Caco-2 (cell line): ENCODE data around the gene KCNH8. TPM values are rescaled to one million over a fixed set of nuclear protein-coding genes. Genes with fewer than 3 reads are reported as not detected.

Experiments used
- BruUV-seq: library from RNA; stranded (reverse); fragments of 400-500 nt; replicated peaks from 2 replicates; lab custom pipeline; 2021; lab: Mats Ljungman, UMichigan
- CTCF ChIA-PET: fragments of 300-600 bp; sonication (Branson Sonifier 250); formaldehyde crosslinking; loops from one replicate; lab custom pipeline; 2022; ENCODE audit warnings: antibody characterized with exemption; lab: Charles Lee
- POLR2A ChIA-PET: fragments of 300-600 bp; sonication (Branson Sonifier 250); formaldehyde crosslinking; loops from one replicate; lab custom pipeline; 2022; ENCODE audit warnings: antibody characterized with exemption; lab: Charles Lee
- DNase-seq, 2 experiments: peaks; one replicate each; pipeline versions ENCODE4 v3.0.0 to v3.0.0-alpha.2; 2020 to 2022
- H3K27me3 ChIP-seq: replicated peaks from 2 replicates; pipeline ENCODE4 v1.6.0; 2011; ENCODE audit warnings: low read length; ENCODE audit not compliant: control insufficient read depth, insufficient read depth
- H3K36me3 ChIP-seq: 2 replicates; pipeline ENCODE4 v1.5.1; 2011; ENCODE audit warnings: low read length; ENCODE audit not compliant: control insufficient read depth, insufficient read depth
- H3K4me1 ChIP-seq: fragments of 250-450 bp; sonication (Bioruptor Pico); 2 replicates; pipeline ENCODE4 v1.5.1; 2020; ENCODE audit warnings: mild to moderate bottlenecking
- H3K4me3 ChIP-seq: 2 replicates; pipeline ENCODE4 v1.5.1; 2011; ENCODE audit warnings: low read depth, mild to moderate bottlenecking, control low read depth, low read length
- H3K9me3 ChIP-seq: fragments of 250-450 bp; sonication (Bioruptor Pico); 2 replicates; pipeline ENCODE4 v1.5.1; 2020; ENCODE audit warnings: mild to moderate bottlenecking, moderate library complexity
- H3K27ac Mint-ChIP-seq: one replicate; pipeline ENCODE4 v1.8.0; 2022; ENCODE audit warnings: mixed read lengths; ENCODE audit not compliant: unreplicated experiment
- H3K27me3 Mint-ChIP-seq: one replicate; pipeline ENCODE4 v1.8.0; 2022; ENCODE audit warnings: mixed read lengths; ENCODE audit not compliant: insufficient read depth, unreplicated experiment
- H3K36me3 Mint-ChIP-seq: one replicate; pipeline ENCODE4 v1.8.0; 2022; ENCODE audit warnings: mild to moderate bottlenecking, mixed read lengths; ENCODE audit not compliant: insufficient read depth, unreplicated experiment
- H3K4me1 Mint-ChIP-seq: one replicate; pipeline ENCODE4 v1.8.0; 2022; ENCODE audit warnings: low read depth, mixed read lengths; ENCODE audit not compliant: unreplicated experiment
- H3K4me3 Mint-ChIP-seq: one replicate; pipeline ENCODE4 v1.8.0; 2022; ENCODE audit warnings: mild to moderate bottlenecking, moderate library complexity, mixed read lengths; ENCODE audit not compliant: unreplicated experiment
- H3K9me3 Mint-ChIP-seq: one replicate; pipeline ENCODE4 v1.8.0; 2022; ENCODE audit warnings: mixed read lengths; ENCODE audit not compliant: unreplicated experiment
- CTCF ChIP-seq, 2 experiments: fragments of 200-600 bp in 1 of 2; IDR thresholded peaks; 1 replicate in 1 of 2; 2 replicates in 1 of 2; pipeline versions ENCODE4 v1.5.1 to v1.8.0; 2011 to 2022; ENCODE audit warnings: antibody characterized with exemption in 1 of 2, control low read depth in 1 of 2, inconsistent platforms in 1 of 2, low read depth in 1 of 2, low read length in 1 of 2, mild to moderate bottlenecking in 1 of 2, moderate library complexity in 1 of 2; ENCODE audit not compliant: insufficient read depth in 1 of 2, severe bottlenecking in 1 of 2, unreplicated experiment in 1 of 2
- intact Hi-C: fragments of 100-400 bp; cut with micrococcal nuclease; formaldehyde crosslinking; loops from one replicate; pipeline ENCODE4 v1.10.0; 2022; ENCODE audit not compliant: unreplicated experiment
- total RNA-seq: library from RNA; stranded (reverse); gene quantifications from 2 replicates; pipeline ENCODE4 v1.2.3, GENCODE V29; 2022

KCNH8 gene
- total RNA-seq, 1 experiment from 2014 or later: 0.07 TPM

- POLR2A ChIA-PET: no interaction called here
- Histone ChIP-seq H3K4me1 (no peaks in the 10 kb centered on the region), H3K27me3 (no peaks in the 10 kb centered on the region), H3K4me3 (no peak overlapping the region), H3K9me3 (no peaks in the 10 kb centered on the region), H3K36me3 (no peaks in the 10 kb centered on the region)
- Mint-ChIP-seq H3K27ac (no peak overlapping the region), H3K9me3 (no peaks in the 10 kb centered on the region), H3K4me1 (no peaks in the 10 kb centered on the region), H3K27me3 (no peaks in the 10 kb centered on the region), H3K36me3 (no peaks in the 10 kb centered on the region), H3K4me3 (no peak overlapping the region)
- intact Hi-C loops: no loop called here
- CTCF ChIA-PET: no interaction called here
- no peak for DNase-seq
- TF ChIP-seq CTCF (IDR thresholded peaks at IDR 0.05; ENCODE audit: insufficient read depth in 1 of 2, low read depth in 1 of 2, low read length in 1 of 2, severe bottlenecking in 1 of 2, unreplicated experiment in 1 of 2): no peak
- BruUV-seq: no TSS peak
Observed at GRCh38 chr3:19159966-19160635, 11.8 kb downstream of the KCNH8 start.

GRCh38 chr3:19165654-19166053 is 17.3 kb downstream of the KCNH8 start:
- Histone ChIP-seq H3K36me3 (no peaks in the 10 kb centered on the region), H3K9me3 (no peaks in the 10 kb centered on the region), H3K27me3 (no peaks in the 10 kb centered on the region), H3K4me3 (no peak overlapping the region), H3K4me1 (no peaks in the 10 kb centered on the region)
- POLR2A ChIA-PET: no interaction called here
- Mint-ChIP-seq H3K27me3 (no peaks in the 10 kb centered on the region), H3K27ac (no peak overlapping the region), H3K9me3 (no peaks in the 10 kb centered on the region), H3K4me3 (no peak overlapping the region), H3K36me3 (no peaks in the 10 kb centered on the region), H3K4me1 (no peaks in the 10 kb centered on the region)
- intact Hi-C loops: no loop called here
- BruUV-seq: no TSS peak
- DNase-seq: no peak
- CTCF ChIA-PET: no interaction called here
- TF ChIP-seq CTCF (IDR thresholded peaks at IDR 0.05; ENCODE audit: insufficient read depth in 1 of 2, low read depth in 1 of 2, low read length in 1 of 2, severe bottlenecking in 1 of 2, unreplicated experiment in 1 of 2): no peak

- no peak overlapping the region for H3K4me3 Mint-ChIP-seq
- no peak for DNase-seq
- no peak overlapping the region for H3K27ac Mint-ChIP-seq
- H3K4me1 ChIP-seq: no peaks in the 10 kb centered on the region
- no peaks in the 10 kb centered on the region for H3K27me3 ChIP-seq
- ChIA-PET CTCF (no interaction called here), POLR2A (no interaction called here)
- no TSS peak for BruUV-seq
- H3K4me1 Mint-ChIP-seq: no peaks in the 10 kb centered on the region
- no peak for TF ChIP-seq CTCF (IDR thresholded peaks at IDR 0.05; ENCODE audit: insufficient read depth in 1 of 2, low read depth in 1 of 2, low read length in 1 of 2, severe bottlenecking in 1 of 2, unreplicated experiment in 1 of 2)
- no peaks in the 10 kb centered on the region for H3K9me3 Mint-ChIP-seq
- H3K9me3 ChIP-seq: no peaks in the 10 kb centered on the region
- H3K36me3 ChIP-seq: no peaks in the 10 kb centered on the region
- H3K36me3 Mint-ChIP-seq: no peaks in the 10 kb centered on the region
- H3K27me3 Mint-ChIP-seq: no peaks in the 10 kb centered on the region
- H3K4me3 ChIP-seq: no peak overlapping the region
- intact Hi-C loops: no loop called here
Observed at GRCh38 chr3:19171794-19172193, 23.5 kb downstream of the KCNH8 start.
